Middle frontal gyrus (tissue), 1 donor: ENCODE results near the gene POLR1H.
A peak's percentile ranks its signal among the peaks of the same experiment; 100 is the strongest.

Experiments
- DNase-seq: peaks from one replicate; pipeline ENCODE4 v3.0.0-alpha.2; 2015; ENCODE audit warnings: low spot score; ENCODE audit errors: extremely low spot score

POLR1H gene

DNA sequence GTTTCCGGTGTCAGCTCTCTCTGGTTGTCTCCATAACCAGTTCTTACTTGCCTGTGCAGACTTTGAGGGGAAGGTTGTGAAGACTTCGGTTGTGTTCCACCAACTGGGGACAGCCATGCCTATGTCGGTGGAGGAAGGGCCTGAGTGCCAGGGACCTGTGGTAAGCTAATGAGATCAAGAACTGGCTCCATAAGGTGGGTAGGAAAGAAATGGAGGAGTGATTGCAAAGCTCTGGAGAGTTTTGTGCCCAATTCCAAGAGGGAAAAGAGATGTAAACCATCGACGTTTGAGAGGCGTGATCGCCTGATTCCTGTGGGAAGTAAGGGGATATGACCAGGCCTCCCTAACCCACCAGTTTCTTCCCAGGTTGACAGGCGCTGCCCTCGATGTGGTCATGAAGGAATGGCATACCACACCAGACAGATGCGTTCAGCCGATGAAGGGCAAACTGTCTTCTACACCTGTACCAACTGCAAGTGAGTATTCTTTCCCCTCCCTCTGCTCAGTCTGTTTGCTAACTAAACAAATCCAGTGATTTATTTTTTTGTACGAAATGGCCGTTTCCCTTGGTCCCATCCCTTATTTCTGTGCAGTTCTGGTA lies 893 bp downstream of the POLR1H start:
- no peak for DNase-seq

DNA sequence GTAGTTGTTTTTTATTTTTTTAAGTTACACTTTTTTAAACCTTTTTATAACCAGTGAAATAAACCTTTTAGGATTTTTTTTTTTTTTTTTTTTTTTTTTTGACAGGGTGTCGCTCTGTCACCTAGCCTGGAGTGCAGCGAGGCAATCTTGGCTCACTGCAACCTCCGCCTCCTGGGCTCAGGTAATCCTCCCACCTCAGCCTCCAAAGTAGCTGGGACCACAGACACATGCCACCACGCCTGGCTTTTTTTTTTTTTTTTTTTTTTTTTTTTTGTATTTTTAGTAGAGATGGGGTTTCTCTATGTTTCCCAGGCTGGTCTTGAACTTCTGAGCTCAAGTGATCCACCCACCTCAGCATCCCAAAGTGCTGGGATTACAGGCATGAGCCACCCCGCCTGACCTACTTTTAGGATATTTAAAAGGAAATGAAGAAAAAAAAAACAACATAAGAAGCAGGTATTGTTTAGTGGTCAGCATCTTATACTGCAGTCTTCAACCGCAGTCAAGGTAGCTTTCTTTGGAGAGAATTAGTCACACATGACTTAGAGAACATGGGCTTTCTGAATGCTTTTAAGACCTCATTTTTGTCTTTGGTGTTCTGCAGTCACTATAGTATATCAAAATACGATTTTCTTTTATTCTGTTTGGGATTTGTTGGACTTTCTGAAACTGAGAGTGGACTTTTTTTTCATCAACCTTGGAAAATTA lies 1.6 kb downstream of the POLR1H start:
- DNase-seq = no peak

DNA sequence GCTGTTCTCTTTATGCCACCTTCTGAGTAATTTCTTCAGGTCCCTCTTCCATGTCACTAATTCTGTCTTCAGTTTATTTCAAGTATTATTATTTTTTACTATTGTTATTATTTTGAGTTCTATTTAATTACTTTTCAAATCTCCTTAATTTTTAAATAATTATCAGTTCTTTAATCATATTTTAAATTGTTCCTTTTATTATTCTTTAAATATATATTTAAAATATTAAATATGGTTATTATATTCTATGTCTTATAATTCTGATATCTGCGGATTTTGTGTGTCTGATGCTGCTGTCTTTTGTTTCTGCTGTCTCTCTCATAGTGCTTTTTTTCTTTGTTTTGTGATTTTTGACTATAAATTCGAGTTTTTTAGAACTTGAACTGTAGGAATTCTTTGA lies 2.2 kb downstream of the POLR1H start:
- DNase-seq = no peak

GRCh38 chr6:30066082-30066481 lies 5.0 kb downstream of the POLR1H start:
- DNase-seq = no peak

- DNase-seq = peak; percentile 100
Observed at GRCh38 chr6:30066577-30067459, 5.8 kb downstream of the POLR1H start, which contains the start of gene PPP1R11. Gene PPP1R11, plus strand, starts transcription at chr6:30067198. Its CDS starts 213 bp downstream, at chr6:30067411.

DNA sequence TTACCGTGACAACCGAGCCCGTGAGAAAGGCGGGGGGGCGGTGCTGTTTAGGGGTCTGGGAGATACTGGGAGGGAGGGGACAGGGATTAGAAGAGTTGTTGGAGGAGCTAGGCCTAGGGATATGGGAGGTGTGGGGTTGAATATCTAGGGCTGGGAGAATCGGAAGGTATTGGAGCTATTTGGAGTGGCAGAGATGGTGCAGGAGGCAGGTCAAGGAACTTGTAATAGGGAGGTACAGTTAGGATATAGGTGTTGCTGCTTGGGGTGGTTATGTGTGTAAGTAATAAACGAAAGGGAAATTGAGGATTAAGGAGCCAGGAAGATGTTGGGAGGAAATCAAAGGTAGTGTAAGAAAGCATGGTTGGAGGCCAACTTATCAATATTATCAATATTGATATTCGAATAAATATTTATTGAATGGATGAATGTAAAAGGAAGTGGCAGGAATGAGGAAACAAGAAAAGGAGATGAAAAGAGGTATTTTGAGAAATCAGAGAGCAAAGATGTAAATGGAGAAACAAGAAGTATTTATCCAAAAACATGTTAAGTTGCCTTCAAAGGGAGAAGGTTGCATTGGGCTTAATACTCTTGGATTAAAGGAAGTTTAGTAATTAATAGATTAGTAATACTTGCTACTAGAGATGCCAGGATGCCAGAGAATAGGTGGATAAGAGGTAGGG lies 6.5 kb downstream of the POLR1H start:
- no peak for DNase-seq

- DNase-seq = no peak
Observed at GRCh38 chr6:30071081-30071818, 10.2 kb downstream of the POLR1H start.

GRCh38 chr6:30071858-30072257 lies 10.8 kb downstream of the POLR1H start:
- no peak for DNase-seq

DNA sequence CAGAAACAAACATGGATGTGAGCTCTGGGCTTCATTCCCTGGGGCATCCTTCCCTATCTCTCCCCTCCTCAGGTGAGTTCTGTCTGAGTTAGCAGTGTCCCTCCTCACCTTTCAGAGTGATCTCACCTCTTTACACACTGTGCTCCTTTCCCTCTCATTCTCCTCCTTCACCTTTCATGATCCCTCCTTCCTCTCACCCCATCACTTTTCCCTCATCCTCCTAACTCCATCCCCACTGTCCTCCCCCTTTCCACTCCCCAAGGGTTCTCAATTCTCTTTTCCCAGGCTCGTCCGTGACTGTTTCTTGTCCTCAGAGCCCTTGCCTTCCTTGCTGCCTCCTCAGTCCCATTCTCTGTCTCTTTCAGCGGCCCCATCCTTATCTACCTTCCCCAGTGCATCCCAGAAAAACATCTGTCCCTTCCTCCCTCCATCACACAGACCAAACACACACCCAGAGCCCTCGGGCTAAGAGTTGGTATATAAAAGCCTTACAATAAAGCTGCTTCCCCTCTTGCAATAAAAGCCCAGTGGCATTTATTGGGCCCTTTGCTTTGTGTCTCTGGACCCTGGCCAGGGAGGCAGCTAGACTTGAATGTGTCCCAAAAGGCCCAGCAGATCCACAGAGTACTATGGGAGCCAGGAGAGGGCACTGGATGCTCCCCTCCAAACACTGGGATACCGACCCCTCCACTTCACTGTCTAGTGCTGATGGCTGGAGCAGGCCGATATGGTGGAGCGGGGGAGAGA lies 12.6 kb downstream of the POLR1H start:
- DNase-seq = no peak

DNA sequence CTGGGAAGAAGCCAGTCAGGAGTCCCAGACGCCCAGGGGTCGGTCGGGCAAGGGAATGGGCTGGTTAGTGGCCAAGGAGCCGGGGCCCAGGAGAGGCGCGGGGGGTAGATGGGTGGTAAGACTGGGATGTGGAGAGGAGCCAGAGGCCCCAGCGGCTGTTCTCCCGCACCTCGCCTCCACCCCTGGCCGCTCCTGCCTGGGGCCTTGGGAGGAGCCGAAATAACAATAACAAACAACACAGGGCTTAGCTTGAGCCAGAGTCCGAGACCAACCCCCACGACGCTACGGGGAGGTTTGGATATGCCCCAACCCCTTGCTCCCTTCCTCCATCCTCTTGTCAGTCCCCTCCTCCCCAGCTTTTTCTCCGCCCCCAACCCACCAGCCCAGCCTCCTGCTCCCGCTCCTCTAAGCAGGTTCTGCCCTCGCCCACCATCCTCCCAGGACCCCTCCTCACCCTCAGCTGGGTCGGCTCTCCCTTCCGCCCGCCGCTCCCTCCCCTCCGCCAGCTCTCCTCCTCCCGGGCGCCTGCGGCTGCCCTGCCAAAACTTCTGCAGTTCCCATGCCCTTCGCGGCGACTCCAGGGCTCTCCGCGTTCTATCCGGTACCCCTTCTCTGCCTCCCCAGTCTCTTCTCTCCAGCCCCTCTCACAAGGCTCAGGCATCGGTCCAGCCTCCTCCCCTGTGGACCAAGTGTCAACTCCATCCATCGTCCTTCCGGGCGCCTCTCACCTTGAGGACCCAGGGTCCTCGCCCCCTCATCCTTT lies 13.4 kb downstream of the POLR1H start:
- DNase-seq = no peak

- no peak for DNase-seq
Observed at GRCh38 chr6:30075094-30075789, 14.2 kb downstream of the POLR1H start, which contains the start of gene RNF39. Gene RNF39, minus strand, starts transcription at chr6:30075769. Its CDS starts 184 bp downstream, at chr6:30075585.

DNA sequence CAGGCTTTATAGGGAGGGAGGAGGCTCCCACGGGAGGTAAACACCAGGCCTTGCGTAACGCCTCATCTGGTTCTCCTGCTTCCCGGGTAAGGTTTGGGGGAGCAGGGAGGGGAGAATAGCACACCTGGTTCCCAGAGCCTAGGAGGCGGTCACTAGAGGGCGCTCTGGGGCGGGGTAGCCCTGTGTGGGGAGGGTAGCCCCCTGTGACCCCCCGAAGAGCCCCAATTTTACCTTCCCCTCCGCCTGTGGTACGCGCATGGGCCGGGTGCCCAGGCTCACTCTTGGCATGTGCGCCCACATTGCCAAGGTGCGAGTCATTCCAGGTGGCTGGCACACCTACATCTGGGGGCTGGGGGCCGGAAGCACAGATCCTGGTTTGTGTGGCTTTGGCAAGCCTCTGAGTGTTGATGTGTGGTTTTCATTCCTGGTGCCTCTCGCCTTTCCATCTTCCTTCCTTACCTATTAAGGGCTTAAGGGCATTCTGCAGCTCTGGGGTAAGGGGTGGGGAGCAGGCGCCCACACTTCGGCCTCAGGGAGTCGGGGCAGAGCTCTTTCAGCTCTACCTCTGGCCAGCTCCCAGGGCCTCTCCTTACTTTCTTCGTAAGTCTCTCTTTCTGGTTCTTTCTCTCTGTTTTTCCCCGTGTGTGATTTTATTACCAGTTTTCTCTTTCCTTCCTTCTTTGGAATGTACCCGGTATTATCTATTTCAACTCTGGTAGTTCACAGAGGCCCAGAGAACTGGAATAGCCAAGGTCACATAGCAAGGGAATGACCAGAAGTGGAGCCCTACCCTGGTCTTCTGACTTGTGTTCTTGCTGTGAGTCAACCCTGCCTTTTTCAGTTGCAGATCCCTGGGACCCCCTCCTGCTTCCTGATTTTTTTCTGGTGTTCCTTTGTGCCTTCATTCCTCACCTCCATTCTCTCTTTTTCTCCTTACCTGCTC lies 15.0 kb downstream of the POLR1H start:
- no peak for DNase-seq

DNA sequence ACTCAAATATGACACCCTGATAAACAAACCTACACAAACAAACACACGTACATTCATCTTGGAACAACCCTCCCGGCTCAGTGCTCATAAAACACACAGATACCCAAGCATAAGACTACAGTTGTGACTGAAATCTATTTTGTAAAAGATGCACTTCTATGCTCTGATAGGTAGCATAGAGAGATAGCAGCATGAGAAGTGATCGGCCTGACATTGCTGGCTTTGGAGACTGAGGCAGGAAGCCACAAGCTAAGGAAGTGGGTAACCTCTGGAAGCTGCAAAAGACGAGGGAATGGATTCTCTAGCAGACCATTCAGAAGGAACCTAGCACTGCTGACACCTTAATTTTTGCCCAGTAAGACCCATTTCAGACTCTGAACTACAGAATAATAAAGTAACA lies 16.2 kb downstream of the POLR1H start:
- DNase-seq = no peak

- no peak for DNase-seq
Observed at GRCh38 chr6:30087876-30088275, 26.8 kb downstream of the POLR1H start.

DNA sequence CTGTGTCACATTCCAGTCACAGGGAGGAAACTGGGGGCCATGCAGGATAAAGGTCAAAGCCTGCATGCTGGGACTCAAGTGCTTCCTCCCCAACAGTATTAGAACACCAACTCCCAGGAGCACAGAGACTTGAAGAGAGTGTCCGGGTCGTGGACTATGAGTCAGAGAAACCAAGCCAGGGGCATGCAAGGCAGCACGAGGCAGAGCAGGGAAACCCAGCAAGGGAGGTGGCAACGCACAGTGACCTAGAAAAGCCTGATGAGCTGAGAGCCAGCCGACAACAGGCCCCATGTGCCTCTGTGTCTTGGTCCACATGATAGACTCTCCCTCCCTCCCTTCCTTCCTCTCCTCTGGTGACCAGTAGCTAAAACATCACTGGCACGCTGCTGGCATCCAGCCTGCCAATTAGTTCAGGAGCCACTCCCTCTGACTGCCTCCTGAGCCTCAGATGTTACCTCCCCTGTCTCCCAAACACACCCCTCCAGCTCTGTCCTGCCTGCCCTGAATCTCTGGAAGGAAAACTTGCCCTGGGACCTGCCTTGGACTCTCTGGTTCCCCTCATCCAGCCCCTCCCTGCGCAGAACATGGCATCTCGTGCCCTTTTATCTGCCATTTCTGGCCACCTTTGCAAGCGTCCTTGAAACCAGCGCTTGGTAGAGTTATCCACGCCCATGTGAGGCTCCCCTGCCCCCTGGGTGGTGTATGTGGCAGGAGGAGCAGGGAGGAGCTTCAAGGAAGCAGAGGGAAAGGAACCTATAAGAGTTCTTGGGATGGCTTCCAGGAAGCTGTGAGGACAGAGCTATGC lies 30.7 kb downstream of the POLR1H start:
- DNase-seq = no peak

DNA sequence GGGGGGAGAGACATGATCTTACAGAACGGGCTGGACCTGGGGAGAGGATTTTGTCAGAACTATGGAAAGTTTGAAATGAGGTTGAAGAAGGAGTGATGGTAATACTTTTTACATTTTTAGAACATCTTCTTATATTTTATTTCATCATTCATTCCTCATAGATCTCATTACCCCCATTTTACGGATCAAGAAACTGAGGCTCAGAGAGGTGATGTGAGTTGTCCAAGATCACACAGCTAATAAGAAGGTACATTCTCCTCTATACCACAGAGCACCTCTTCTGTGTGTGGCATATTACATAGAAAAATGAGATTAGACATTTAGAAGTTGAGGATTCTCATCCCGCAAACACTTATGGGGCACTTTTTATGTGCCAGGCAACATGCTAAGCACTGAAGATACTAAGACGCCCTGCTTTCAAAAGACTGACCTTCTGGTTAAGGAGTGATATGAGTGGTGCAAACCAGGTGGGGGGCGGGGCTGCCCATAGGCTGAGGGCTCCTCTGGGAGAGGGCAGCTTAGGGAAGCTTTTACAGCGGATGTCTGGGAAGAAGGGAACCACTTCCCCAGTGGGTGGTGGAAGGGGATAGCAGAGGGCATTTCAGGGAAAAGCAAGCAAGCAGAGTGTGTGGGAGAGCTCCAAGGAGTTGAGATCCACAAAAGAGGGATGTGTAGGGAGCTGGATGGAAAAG lies 31.9 kb downstream of the POLR1H start:
- DNase-seq = no peak
